B cell (primary cell): ENCODE measurements around the gene COTL1. TPM values are rescaled to one million over a fixed set of nuclear protein-coding genes. Genes with fewer than 3 reads are reported as not detected.
A peak's percentile ranks its signal among the peaks of the same experiment; 100 is the strongest.

ENCODE experiments used
- ATAC-seq: fragments of 200-7000 bp; cut with Tn5 transposase; one replicate; pipeline ENCODE4 v1.10.0; 2021; ENCODE audit warnings: low read depth, mild to moderate bottlenecking, moderate number of reproducible peaks, moderate library complexity
- CTCF ChIA-PET: fragments of 350-600 bp; sonication (Branson Sonifier 250); formaldehyde crosslinking; loops from one replicate; lab custom pipeline; 2021; ENCODE audit warnings: antibody characterized with exemption, inconsistent platforms; lab: Charles Lee
- POLR2A ChIA-PET: fragments of 350-600 bp; sonication (Branson Sonifier 250); formaldehyde crosslinking; loops from one replicate; lab custom pipeline; 2021; ENCODE audit warnings: antibody characterized with exemption; lab: Charles Lee
- DNase-seq: peaks from one replicate; pipeline ENCODE4 v3.0.0; 2013
- H2AFZ ChIP-seq: 2 replicates; pipeline ENCODE4 v1.6.1; 2012; ENCODE audit warnings: mild to moderate bottlenecking, low read depth, low read length; ENCODE audit not compliant: insufficient read depth, poor library complexity, severe bottlenecking
- H3K27ac ChIP-seq, 2 donors: 1 replicate in 1 of 2; 2 replicates in 1 of 2; pipeline ENCODE4 v1.5.1; 2012 to 2013; ENCODE audit warnings: low read length in 2 of 2, mild to moderate bottlenecking in 2 of 2, moderate library complexity in 1 of 2
- H3K27me3 ChIP-seq, 4 experiments: fragments of 200-600 bp in 1 of 4; sonication (generic) in 1 of 4; replicated peaks in 1 of 4; 1 replicate in 2 of 4; 2 replicates in 2 of 4; pipeline versions ENCODE4 v1.6.1 to v1.7.0; 2013 to 2016; ENCODE audit warnings: low read length in 3 of 4, mild to moderate bottlenecking in 2 of 4, mixed read lengths in 1 of 4, moderate library complexity in 1 of 4; ENCODE audit not compliant: insufficient read depth in 4 of 4, control insufficient read depth in 3 of 4; ENCODE audit errors: control extremely low read depth in 1 of 4
- H3K36me3 ChIP-seq, 2 experiments: replicated peaks in 1 of 2; 1 replicate in 1 of 2; 2 replicates in 1 of 2; pipeline versions ENCODE4 v1.6.1 to v1.7.1; 2013; ENCODE audit warnings: low read length in 1 of 2; ENCODE audit not compliant: insufficient read depth in 2 of 2, control insufficient read depth in 1 of 2; ENCODE audit errors: control extremely low read depth in 1 of 2, extremely low read depth in 1 of 2
- H3K4me1 ChIP-seq, 2 donors: fragments of 200-600 bp in 1 of 2; sonication (generic) in 1 of 2; 1 replicate in 1 of 2; 2 replicates in 1 of 2; pipeline versions ENCODE4 v1.5.1 to v1.6.1; 2013 to 2017; ENCODE audit warnings: low read length in 2 of 2; ENCODE audit not compliant: control insufficient read depth in 2 of 2, insufficient read depth in 2 of 2
- H3K4me2 ChIP-seq: replicated peaks from 2 replicates; pipeline ENCODE3; 2012; ENCODE audit warnings: mild to moderate bottlenecking, low read depth, low read length; ENCODE audit not compliant: poor library complexity, severe bottlenecking
- H3K4me3 ChIP-seq, 5 experiments: fragments of 200-600 bp in 1 of 5; sonication (generic) in 1 of 5; 1 replicate in 3 of 5; 2 replicates in 2 of 5; pipeline versions ENCODE4 v1.5.1 to v1.7.0; 2011 to 2016; ENCODE audit warnings: low read length in 4 of 5, mild to moderate bottlenecking in 4 of 5, low read depth in 2 of 5, control low read depth in 1 of 5, moderate library complexity in 1 of 5; ENCODE audit not compliant: insufficient read depth in 1 of 5; ENCODE audit errors: control extremely low read depth in 1 of 5, extremely low read depth in 1 of 5
- H3K79me2 ChIP-seq: fragments of 200-600 bp; sonication (generic); one replicate; pipeline ENCODE4 v1.6.0; 2016; ENCODE audit warnings: low read length; ENCODE audit not compliant: control insufficient read depth, insufficient read depth
- H3K9ac ChIP-seq: fragments of 200-600 bp; sonication (generic); 2 replicates; pipeline ENCODE4 v1.6.1; 2017; ENCODE audit warnings: mild to moderate bottlenecking, low read length, moderate library complexity
- H3K9me3 ChIP-seq, 3 donors: one replicate each; pipeline versions ENCODE4 v1.6.1 to v1.7.1; 2013; ENCODE audit warnings: low read length in 2 of 3; ENCODE audit not compliant: control insufficient read depth in 2 of 3, insufficient read depth in 1 of 3; ENCODE audit errors: control extremely low read depth in 1 of 3
- H4K20me1 ChIP-seq: 2 replicates; pipeline ENCODE4 v1.6.0; 2012; ENCODE audit warnings: mild to moderate bottlenecking, low read length; ENCODE audit not compliant: insufficient read depth, control insufficient read depth, poor library complexity, severe bottlenecking
- H3K27ac Mint-ChIP-seq: one replicate; pipeline ENCODE4 v1.8.0; 2021; ENCODE audit warnings: mixed read lengths
- H3K27me3 Mint-ChIP-seq: one replicate; pipeline ENCODE4 v1.8.0; 2021; ENCODE audit warnings: mixed read lengths
- H3K4me1 Mint-ChIP-seq: one replicate; pipeline ENCODE4 v1.8.0; 2021; ENCODE audit warnings: mixed read lengths
- H3K4me3 Mint-ChIP-seq: one replicate; pipeline ENCODE4 v1.8.0; 2021; ENCODE audit warnings: mixed read lengths
- H3K9me3 Mint-ChIP-seq: one replicate; pipeline ENCODE4 v1.8.0; 2022; ENCODE audit warnings: mixed read lengths; ENCODE audit not compliant: insufficient read depth
- CTCF ChIP-seq: fragments of 200-600 bp; IDR thresholded peaks from one replicate; pipeline ENCODE4 v1.8.0; 2022; ENCODE audit warnings: antibody characterized with exemption, mild to moderate bottlenecking
- EZH2 ChIP-seq: IDR thresholded peaks from 2 replicates; pipeline ENCODE4 v1.6.1; 2012; ENCODE audit warnings: borderline replicate concordance, low read depth, mild to moderate bottlenecking, moderate library complexity, low read length; ENCODE audit not compliant: insufficient read depth, poor library complexity, severe bottlenecking
- WGBS: methylation state at CpG from one replicate; pipeline ENCODE4 v1.1.5; 2013; ENCODE audit warnings: missing lambda C conversion rate; ENCODE audit not compliant: insufficient coverage; 5-methylcytosine and 5-hydroxymethylcytosine counted together
- intact Hi-C: fragments of 100-400 bp; cut with micrococcal nuclease; formaldehyde crosslinking; loops from one replicate; pipeline ENCODE4 v1.10.0; 2022
- polyA plus RNA-seq: library from polyadenylated mRNA; depleted of rRNA; stranded (reverse); fragments of >200 nt; gene quantifications from 2 replicates; pipeline ENCODE4 v1.2.3, GENCODE V29; 2012
- total RNA-seq, 2 donors: library from RNA; stranded (reverse); fragments of 120-200 nt in 1 of 2; gene quantifications; 1 replicate in 1 of 2; 2 replicates in 1 of 2; pipeline versions ENCODE4 v1.2.3 to v1.2.4, GENCODE V29; 2013 to 2022

Gene COTL1
- total and polyA plus RNA-seq, 2 donors (not counting 1 experiment from before 2014, with no cell fraction given), result 158 to 264 TPM

DNA sequence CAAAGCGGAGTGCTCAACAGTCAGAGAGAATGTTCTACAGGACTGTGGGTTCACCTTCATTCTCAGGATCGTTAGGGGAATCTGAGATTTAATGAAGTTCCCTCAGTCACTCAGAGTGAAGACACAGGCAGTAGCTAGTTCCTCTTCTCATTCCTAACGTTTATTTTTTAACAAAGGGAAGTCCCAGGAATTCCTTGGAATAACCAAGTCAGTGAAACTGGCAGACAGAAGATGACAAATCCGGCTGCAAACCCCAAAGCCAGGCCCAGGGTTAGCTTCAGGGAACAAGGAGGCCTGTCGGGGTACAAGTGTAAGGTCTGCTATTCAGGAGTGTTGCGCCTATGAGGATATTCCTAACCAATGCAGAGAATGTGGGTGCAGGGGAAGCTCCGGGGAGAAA lies 42.0 kb downstream of the COTL1 start:
- intact Hi-C loops, result no loop called here
- ChIA-PET POLR2A (interaction anchor here (1.2 kb wide), 1 partner anchor 25 kb away, joined by 3 read pairs; no protein-coding TSS in a partner anchor), CTCF (interaction anchor here (0.9 to 1.0 kb wide), 2 partner anchors 9 to 45 kb away, joined by 3 read pairs; no protein-coding TSS in a partner anchor)
- DNase-seq, result no peak
- Histone ChIP-seq H3K4me1 (peaks cover 12 to 79% of the 10 kb centered on the region in 2 donors), H3K4me2 (no peak overlapping the region), H2AFZ (no peak overlapping the region), H3K4me3 (no peak overlapping the region), H3K36me3 (peaks cover 8 to 62% of the 10 kb centered on the region in 2 experiments), H3K27me3 (no peaks in the 10 kb centered on the region), H3K27ac (peak overlapping the region in 1 of 2 donors; percentile 69), H3K9ac (no peak overlapping the region), H3K9me3 (peaks cover 0 to 9% (median 1%) of the 10 kb centered on the region in 3 donors), H4K20me1 (peaks cover 85% of the 10 kb centered on the region), H3K79me2 (peaks cover 99% of the 10 kb centered on the region)
- Mint-ChIP-seq H3K27me3 (no peaks in the 10 kb centered on the region), H3K27ac (peak overlapping the region; percentile 73), H3K4me1 (peaks cover 72% of the 10 kb centered on the region), H3K9me3 (no peaks in the 10 kb centered on the region), H3K4me3 (no peak overlapping the region)
- TF ChIP-seq CTCF (no peak), EZH2 (no peak)
- WGBS, result 84% methylated on average over 6 of the region's 7 CpGs
- no peak for ATAC-seq

DNA sequence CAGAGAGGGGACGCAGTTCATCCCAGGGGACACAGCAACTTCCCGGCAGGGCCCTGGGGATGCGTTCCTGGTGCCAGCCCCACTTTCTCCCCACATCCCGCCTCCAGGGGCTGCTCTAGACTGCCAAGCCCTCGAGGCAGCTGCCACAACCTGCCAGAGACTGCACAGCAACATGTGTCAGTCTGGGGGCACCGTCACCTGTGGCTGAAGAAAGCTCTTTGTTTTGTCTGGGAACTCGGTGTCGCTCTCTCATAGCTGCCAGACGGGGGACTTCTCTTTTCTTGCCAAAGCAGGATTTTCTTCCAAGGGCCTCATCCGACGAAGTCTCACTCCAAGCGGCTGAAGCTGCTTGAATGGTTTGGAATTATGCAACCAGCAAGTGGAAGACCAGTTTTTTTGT lies 43.7 kb downstream of the COTL1 start:
- DNase-seq (no peak), ATAC-seq (no peak)
- peaks cover 100% of the 10 kb centered on the region for H3K79me2 ChIP-seq
- H3K4me2 ChIP-seq, result no peak overlapping the region
- H4K20me1 ChIP-seq, result peaks cover 88% of the 10 kb centered on the region
- peaks cover 5% of the 10 kb centered on the region for H3K9me3 Mint-ChIP-seq
- no peak overlapping the region for H3K27ac ChIP-seq
- WGBS, result 88% methylated on average over 12 of the region's 12 CpGs
- H2AFZ ChIP-seq, result no peak overlapping the region
- H3K4me3 ChIP-seq, result no peak overlapping the region
- peaks cover 17 to 73% of the 10 kb centered on the region in 2 donors for H3K4me1 ChIP-seq
- peak overlapping the region; percentile 37 for H3K27ac Mint-ChIP-seq
- TF ChIP-seq EZH2, result no peak
- no peak for TF ChIP-seq CTCF
- POLR2A ChIA-PET, result interaction anchor here (0.6 kb wide), 1 partner anchor 136 kb away, joined by 7 read pairs; no protein-coding TSS in a partner anchor
- H3K4me3 Mint-ChIP-seq, result no peak overlapping the region
- H3K27me3 ChIP-seq, result no peaks in the 10 kb centered on the region
- intact Hi-C loops, result no loop called here
- H3K4me1 Mint-ChIP-seq, result peaks cover 69% of the 10 kb centered on the region
- peaks cover 3 to 62% of the 10 kb centered on the region in 2 experiments for H3K36me3 ChIP-seq
- peaks cover 0 to 18% (median 9%) of the 10 kb centered on the region in 3 donors for H3K9me3 ChIP-seq
- CTCF ChIA-PET, result interaction anchor here (1.8 kb wide), 1 partner anchor 48 kb away, joined by 6 read pairs; no protein-coding TSS in a partner anchor
- no peak overlapping the region for H3K9ac ChIP-seq
- H3K27me3 Mint-ChIP-seq, result no peaks in the 10 kb centered on the region
